Mucosa of descending colon (tissue), 3 donors: ENCODE measurements around the gene DESI1. TPM values are rescaled to one million over a fixed set of nuclear protein-coding genes. Genes with fewer than 3 reads are reported as not detected.

Source experiments
- ATAC-seq: fragments of 200-7000 bp; cut with Tn5 transposase; one replicate; pipeline ENCODE4 v1.9.1; 2020; ENCODE audit warnings: mild to moderate bottlenecking, moderate library complexity
- DNase-seq, 3 donors: peaks; one replicate each; pipeline ENCODE4 v3.0.0-alpha.2; 2020
- H3K36me3 ChIP-seq: fragments of 200-600 bp; one replicate; pipeline ENCODE4 v1.8.0; 2021; ENCODE audit warnings: low read depth, mild to moderate bottlenecking
- H3K4me1 ChIP-seq: fragments of 200-600 bp; one replicate; pipeline ENCODE4 v1.8.0; 2021; ENCODE audit warnings: low read depth, mild to moderate bottlenecking
- H3K4me3 ChIP-seq: fragments of 200-600 bp; one replicate; pipeline ENCODE4 v1.8.0; 2021; ENCODE audit warnings: mild to moderate bottlenecking
- H3K9me3 ChIP-seq: fragments of 200-600 bp; one replicate; pipeline ENCODE4 v1.8.0; 2021; ENCODE audit warnings: mild to moderate bottlenecking
- intact Hi-C, 2 donors: fragments of 100-400 bp; cut with DNase I in 1 of 2; cut with micrococcal nuclease in 1 of 2; formaldehyde crosslinking; loops; one replicate each; pipeline versions ENCODE4 v1.11.0 to v1.11.1; 2022; cut with DNase I, micrococcal nuclease
- total RNA-seq, 3 donors: library from RNA; stranded (reverse); fragmentation: NEBNext Ultra II Directional in 2 of 3; extraction: Animal tissue kit (Norgen Biotek cat#: 25700) in 2 of 3; gene quantifications; one replicate each; pipeline versions ENCODE4 v1.2.1 to v1.2.4, GENCODE V29; 2021 to 2023
- TF ChIP-seq, protein P1 (sequence below): fragments of 200-600 bp; IDR thresholded peaks from one replicate; pipeline ENCODE4 v1.8.0; 2022; ENCODE audit warnings: antibody characterized with exemption, mild to moderate bottlenecking
- donor health status: DM: no; HTN: no; CAD: no; lungs with moderate emphysema.
- donor health status: DM: no; HTN: no; CAD: no.
- donor health status: DM: no; HTN: yes; CAD: no.

The DESI1 gene
- total RNA-seq, 3 donors from 2014 or later, result 23.4 to 28.7 (median 26.3) TPM

DNA sequence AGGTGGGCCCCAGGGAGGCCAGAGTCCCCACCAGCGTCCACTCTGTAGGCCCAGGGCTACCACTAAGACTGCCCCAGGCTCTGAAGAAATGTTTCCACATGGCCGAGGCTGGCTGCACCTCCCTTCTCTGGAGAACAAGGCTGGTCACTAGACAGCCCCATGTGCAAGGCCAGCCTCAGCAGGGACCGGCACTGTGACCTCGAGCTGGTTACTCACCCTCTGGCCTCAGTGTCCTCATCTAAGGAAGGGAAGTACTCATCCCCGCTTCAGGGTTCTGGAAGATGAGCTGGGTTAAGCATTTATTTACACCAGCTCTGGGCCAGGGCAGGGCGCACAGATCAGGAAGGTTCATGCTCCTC is 40.9 kb downstream of the DESI1 start:
- intact Hi-C loops, result no loop called here
- TF ChIP-seq, protein P1, sequence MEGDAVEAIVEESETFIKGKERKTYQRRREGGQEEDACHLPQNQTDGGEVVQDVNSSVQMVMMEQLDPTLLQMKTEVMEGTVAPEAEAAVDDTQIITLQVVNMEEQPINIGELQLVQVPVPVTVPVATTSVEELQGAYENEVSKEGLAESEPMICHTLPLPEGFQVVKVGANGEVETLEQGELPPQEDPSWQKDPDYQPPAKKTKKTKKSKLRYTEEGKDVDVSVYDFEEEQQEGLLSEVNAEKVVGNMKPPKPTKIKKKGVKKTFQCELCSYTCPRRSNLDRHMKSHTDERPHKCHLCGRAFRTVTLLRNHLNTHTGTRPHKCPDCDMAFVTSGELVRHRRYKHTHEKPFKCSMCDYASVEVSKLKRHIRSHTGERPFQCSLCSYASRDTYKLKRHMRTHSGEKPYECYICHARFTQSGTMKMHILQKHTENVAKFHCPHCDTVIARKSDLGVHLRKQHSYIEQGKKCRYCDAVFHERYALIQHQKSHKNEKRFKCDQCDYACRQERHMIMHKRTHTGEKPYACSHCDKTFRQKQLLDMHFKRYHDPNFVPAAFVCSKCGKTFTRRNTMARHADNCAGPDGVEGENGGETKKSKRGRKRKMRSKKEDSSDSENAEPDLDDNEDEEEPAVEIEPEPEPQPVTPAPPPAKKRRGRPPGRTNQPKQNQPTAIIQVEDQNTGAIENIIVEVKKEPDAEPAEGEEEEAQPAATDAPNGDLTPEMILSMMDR, result no peak

DNA sequence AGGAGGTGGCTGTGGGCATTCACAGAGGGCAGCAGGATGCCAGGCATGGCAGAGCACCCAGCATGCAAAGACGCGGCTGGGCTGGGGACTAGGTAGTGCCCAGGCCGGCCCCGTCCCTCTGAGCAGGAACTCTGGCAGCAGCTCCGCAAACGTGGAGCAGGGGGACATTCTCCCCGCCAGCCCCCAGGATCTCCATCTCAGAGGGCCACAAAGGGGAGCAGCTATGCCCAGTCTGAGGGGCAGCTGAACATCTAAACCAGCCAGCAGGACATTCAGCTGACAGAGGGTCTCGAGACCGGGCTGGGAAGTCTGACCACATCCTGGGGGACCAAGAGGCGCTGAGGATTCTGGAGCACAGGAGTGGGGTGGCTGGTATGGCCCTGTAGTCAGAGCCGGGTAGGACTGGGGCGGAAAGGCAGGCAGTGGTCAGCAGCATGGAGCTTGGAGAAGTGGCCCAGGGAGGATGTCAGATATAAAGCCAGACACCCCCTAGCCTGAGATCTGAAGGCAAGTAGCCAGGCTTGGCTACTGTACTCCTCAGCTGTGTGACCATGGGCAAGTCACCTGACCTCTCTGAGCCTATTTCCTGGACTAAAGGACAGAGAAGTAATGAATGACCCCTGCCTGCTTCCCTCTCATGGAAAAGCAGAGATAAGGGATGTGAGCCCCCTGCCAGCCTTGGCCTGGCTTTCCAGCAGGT is 41.4 kb downstream of the DESI1 start:
- TF ChIP-seq, protein P1, result no peak
- no peaks in the 10 kb centered on the region for H3K4me1 ChIP-seq
- H3K9me3 ChIP-seq, result no peaks in the 10 kb centered on the region
- no peak overlapping the region for H3K4me3 ChIP-seq
- ATAC-seq (no peak), DNase-seq (no peak)
- intact Hi-C loops, result no loop called here
- H3K36me3 ChIP-seq, result peaks cover 13% of the 10 kb centered on the region

More for the DNA sequence above, 40.9 kb downstream of the DESI1 start:
- H3K4me3 ChIP-seq, result no peak overlapping the region
- peaks cover 13% of the 10 kb centered on the region for H3K36me3 ChIP-seq
- no peak for ATAC-seq
- no peak for DNase-seq
- no peaks in the 10 kb centered on the region for H3K9me3 ChIP-seq
- no peaks in the 10 kb centered on the region for H3K4me1 ChIP-seq

DNA sequence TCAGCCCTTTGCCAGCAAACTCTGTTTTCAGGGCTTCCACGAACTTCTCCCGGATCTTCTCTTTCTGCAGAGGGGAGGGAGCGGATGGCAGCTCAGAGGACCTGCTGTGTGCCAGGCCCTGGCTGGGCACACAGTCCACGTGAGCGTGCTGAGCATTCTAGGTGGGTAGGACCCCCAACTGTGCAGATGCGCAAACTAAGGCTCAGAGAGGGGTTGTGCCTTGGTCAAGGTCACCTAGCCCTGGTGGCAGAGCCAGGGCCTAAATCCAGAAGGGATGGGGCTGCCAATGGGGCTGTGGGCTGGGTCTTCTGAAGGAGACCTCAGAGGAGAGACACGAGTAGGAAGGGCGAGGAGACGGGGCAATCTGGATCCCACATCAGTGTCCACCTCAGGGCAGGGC is 42.0 kb downstream of the DESI1 start:
- TF ChIP-seq, protein P1, result no peak
- Histone ChIP-seq H3K36me3 (peaks cover 13% of the 10 kb centered on the region), H3K4me1 (no peaks in the 10 kb centered on the region), H3K4me3 (no peak overlapping the region), H3K9me3 (no peaks in the 10 kb centered on the region)
- ATAC-seq (no peak), DNase-seq (no peak)
- intact Hi-C loops, result no loop called here

DNA sequence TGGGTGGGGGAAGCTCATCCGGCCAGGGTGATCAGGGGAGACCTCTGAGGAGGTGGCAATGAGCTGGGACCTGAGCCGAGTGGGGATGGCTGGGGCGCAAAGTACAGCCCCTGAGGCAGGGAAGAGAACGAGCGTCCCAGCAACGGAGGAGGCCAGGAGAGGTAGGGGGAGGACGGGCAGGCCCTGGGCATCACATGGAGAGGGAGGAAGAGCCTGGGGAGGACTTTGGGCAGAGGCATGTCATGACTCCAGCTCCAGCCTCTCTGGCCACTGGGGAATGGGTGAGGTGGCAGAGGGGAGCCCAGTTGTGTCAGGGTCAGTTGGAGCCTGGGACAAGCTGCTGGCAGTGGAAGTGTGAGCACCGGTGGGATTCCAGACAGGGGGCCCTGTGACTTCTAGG is 42.7 kb downstream of the DESI1 start:
- Histone ChIP-seq H3K4me3 (no peak overlapping the region), H3K4me1 (no peaks in the 10 kb centered on the region), H3K36me3 (peaks cover 7% of the 10 kb centered on the region), H3K9me3 (no peaks in the 10 kb centered on the region)
- ATAC-seq (no peak), DNase-seq (no peak)
- intact Hi-C loops, result no loop called here
- TF ChIP-seq, protein P1, result no peak

DNA sequence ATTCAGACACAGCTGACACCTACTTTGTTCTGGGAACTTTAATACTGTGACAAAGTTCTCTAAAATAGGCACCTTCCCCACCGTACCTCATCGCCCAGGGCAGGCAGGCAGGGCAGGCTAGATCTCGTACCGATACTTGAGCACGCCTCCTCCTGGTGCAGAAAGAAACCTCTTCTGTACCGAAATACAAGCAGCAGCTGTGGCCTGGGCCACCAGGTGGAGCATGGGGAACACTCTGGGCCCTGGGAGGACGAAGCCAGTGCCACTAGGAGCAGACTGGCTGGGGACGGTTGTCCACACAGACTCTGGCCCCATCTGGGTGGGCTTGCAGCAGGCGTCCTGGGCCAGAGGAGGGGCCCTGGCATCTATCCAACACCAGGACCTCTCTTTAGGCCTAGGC is 44.0 kb downstream of the DESI1 start:
- Histone ChIP-seq H3K9me3 (no peaks in the 10 kb centered on the region), H3K4me3 (no peak overlapping the region), H3K4me1 (no peaks in the 10 kb centered on the region), H3K36me3 (peaks cover 6% of the 10 kb centered on the region)
- DNase-seq (peak in 2 of 3 donors; percentile 52 to 60), ATAC-seq (peak; percentile 69)
- intact Hi-C loops, result no loop called here
- TF ChIP-seq, protein P1, result no peak

DNA sequence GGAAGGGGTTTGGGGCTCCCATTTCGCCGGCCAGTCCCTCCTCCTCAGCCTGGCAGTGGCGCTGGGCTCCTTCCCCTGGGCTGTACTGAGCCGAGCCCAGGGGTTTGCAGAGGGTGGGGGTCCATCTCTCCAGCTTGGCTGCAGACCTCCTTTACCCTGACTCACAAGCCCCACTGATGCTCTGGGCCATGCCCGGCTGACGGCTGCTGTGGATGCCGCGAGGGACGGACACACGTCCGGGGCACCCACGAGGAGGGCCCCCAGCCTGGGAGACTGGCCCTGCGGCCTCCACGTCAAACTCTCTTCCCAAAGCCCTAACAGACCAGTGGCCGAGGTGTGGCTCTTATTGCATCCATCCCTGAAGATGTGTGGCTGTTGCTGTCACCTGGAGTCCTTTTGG is 45.3 kb downstream of the DESI1 start:
- Histone ChIP-seq H3K4me1 (no peaks in the 10 kb centered on the region), H3K4me3 (no peak overlapping the region), H3K36me3 (peaks cover 6% of the 10 kb centered on the region), H3K9me3 (no peaks in the 10 kb centered on the region)
- ATAC-seq (no peak), DNase-seq (no peak)
- TF ChIP-seq, protein P1, result no peak
- intact Hi-C loops, result no loop called here
